Measurements from ENCODE around the gene TMEM108.

- TF ChIP-seq CTCF (IDR thresholded peaks at IDR 0.05) (no peak), POLR2A (IDR thresholded peaks at IDR 0.05) (no peak)
Measured at GRCh38 chr3:133387341-133387740, 349.1 kb downstream of the TMEM108 start.

Data from body of pancreas (tissue), 4 donors.